HL-60 (cell line): ENCODE results near the gene PACRG.

Experiments used
- GABPA ChIP-seq: IDR thresholded peaks from 2 replicates; pipeline ENCODE4 v1.6.1; 2012; ENCODE audit warnings: low read depth
- POLR2AphosphoS5 ChIP-seq: IDR thresholded peaks from 2 replicates; pipeline ENCODE4 v1.6.1; 2012; ENCODE audit warnings: low read depth
- TF ChIP-seq, protein P1 (sequence below): IDR thresholded peaks from one replicate; pipeline ENCODE4 v1.5.1; 2011; ENCODE audit warnings: low read length, control low read depth, inconsistent platforms; ENCODE audit not compliant: insufficient read depth
- TF ChIP-seq, protein P2 (sequence below): IDR thresholded peaks from 2 replicates; pipeline ENCODE4 v1.6.1; 2012; ENCODE audit warnings: low read depth; ENCODE audit not compliant: insufficient replicate concordance

- TF ChIP-seq, protein P1, sequence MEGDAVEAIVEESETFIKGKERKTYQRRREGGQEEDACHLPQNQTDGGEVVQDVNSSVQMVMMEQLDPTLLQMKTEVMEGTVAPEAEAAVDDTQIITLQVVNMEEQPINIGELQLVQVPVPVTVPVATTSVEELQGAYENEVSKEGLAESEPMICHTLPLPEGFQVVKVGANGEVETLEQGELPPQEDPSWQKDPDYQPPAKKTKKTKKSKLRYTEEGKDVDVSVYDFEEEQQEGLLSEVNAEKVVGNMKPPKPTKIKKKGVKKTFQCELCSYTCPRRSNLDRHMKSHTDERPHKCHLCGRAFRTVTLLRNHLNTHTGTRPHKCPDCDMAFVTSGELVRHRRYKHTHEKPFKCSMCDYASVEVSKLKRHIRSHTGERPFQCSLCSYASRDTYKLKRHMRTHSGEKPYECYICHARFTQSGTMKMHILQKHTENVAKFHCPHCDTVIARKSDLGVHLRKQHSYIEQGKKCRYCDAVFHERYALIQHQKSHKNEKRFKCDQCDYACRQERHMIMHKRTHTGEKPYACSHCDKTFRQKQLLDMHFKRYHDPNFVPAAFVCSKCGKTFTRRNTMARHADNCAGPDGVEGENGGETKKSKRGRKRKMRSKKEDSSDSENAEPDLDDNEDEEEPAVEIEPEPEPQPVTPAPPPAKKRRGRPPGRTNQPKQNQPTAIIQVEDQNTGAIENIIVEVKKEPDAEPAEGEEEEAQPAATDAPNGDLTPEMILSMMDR, result no peak
- no peak for TF ChIP-seq POLR2AphosphoS5
- TF ChIP-seq, protein P2, sequence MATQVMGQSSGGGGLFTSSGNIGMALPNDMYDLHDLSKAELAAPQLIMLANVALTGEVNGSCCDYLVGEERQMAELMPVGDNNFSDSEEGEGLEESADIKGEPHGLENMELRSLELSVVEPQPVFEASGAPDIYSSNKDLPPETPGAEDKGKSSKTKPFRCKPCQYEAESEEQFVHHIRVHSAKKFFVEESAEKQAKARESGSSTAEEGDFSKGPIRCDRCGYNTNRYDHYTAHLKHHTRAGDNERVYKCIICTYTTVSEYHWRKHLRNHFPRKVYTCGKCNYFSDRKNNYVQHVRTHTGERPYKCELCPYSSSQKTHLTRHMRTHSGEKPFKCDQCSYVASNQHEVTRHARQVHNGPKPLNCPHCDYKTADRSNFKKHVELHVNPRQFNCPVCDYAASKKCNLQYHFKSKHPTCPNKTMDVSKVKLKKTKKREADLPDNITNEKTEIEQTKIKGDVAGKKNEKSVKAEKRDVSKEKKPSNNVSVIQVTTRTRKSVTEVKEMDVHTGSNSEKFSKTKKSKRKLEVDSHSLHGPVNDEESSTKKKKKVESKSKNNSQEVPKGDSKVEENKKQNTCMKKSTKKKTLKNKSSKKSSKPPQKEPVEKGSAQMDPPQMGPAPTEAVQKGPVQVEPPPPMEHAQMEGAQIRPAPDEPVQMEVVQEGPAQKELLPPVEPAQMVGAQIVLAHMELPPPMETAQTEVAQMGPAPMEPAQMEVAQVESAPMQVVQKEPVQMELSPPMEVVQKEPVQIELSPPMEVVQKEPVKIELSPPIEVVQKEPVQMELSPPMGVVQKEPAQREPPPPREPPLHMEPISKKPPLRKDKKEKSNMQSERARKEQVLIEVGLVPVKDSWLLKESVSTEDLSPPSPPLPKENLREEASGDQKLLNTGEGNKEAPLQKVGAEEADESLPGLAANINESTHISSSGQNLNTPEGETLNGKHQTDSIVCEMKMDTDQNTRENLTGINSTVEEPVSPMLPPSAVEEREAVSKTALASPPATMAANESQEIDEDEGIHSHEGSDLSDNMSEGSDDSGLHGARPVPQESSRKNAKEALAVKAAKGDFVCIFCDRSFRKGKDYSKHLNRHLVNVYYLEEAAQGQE, result no peak
- no peak for TF ChIP-seq GABPA
Observed at GRCh38 chr6:163128324-163128723, 400.6 kb downstream of the PACRG start.
